GM18861 (cell line): ENCODE results near the gene CHRM4.

Experiments used
- ATAC-seq: cut with Tn5 transposase; IDR thresholded peaks from one replicate; pipeline ENCODE4 v1.9.1; 2021; ENCODE audit not compliant: unreplicated experiment

CHRM4 gene

GRCh38 chr11:46404476-46405017 is 13.0 kb upstream of the CHRM4 start:
- no peak for ATAC-seq

- ATAC-seq, result no peak
Observed at GRCh38 chr11:46402957-46403902, 11.7 kb upstream of the CHRM4 start.

- ATAC-seq, result no peak
Observed at GRCh38 chr11:46397526-46397925, 6.0 kb upstream of the CHRM4 start.

GRCh38 chr11:46393759-46394158 is 2.2 kb upstream of the CHRM4 start:
- no peak for ATAC-seq

- no peak for ATAC-seq
Observed at GRCh38 chr11:46393231-46393616, 1.6 kb upstream of the CHRM4 start.

GRCh38 chr11:46392421-46393230 is 1.1 kb upstream of the CHRM4 start:
- peak; percentile 48 for ATAC-seq

- ATAC-seq, result no peak
Observed at GRCh38 chr11:46391186-46391577, 394 bp downstream of the CHRM4 start.

GRCh38 chr11:46390331-46391171 is 1.0 kb downstream of the CHRM4 start:
- ATAC-seq, result no peak

GRCh38 chr11:46389450-46390330 is 1.9 kb downstream of the CHRM4 start:
- peak; percentile 38 for ATAC-seq

GRCh38 chr11:46388619-46389449 is 2.7 kb downstream of the CHRM4 start:
- ATAC-seq, result no peak

- no peak for ATAC-seq
Observed at GRCh38 chr11:46387919-46388618, 3.5 kb downstream of the CHRM4 start.

GRCh38 chr11:46387456-46387855 is 4.1 kb downstream of the CHRM4 start:
- no peak for ATAC-seq

- no peak for ATAC-seq
Observed at GRCh38 chr11:46386674-46387073, 4.9 kb downstream of the CHRM4 start.

GRCh38 chr11:46386005-46386578 is 5.5 kb downstream of the CHRM4 start:
- no peak for ATAC-seq

- ATAC-seq, result no peak
Observed at GRCh38 chr11:46385169-46386004, 6.2 kb downstream of the CHRM4 start.

GRCh38 chr11:46383974-46384701 is 7.4 kb downstream of the CHRM4 start:
- no peak for ATAC-seq

GRCh38 chr11:46383404-46383758 is 8.2 kb downstream of the CHRM4 start:
- no peak for ATAC-seq
